NCI-H524 treated with DMSO at 0.1 percent for 48 hours (cell line): ENCODE data around the gene OPCML.

ENCODE experiments used
- DNase-seq: peaks from one replicate; lab custom pipeline; 2025; lab: John Stamatoyannopoulos, UW

Gene OPCML

DNA sequence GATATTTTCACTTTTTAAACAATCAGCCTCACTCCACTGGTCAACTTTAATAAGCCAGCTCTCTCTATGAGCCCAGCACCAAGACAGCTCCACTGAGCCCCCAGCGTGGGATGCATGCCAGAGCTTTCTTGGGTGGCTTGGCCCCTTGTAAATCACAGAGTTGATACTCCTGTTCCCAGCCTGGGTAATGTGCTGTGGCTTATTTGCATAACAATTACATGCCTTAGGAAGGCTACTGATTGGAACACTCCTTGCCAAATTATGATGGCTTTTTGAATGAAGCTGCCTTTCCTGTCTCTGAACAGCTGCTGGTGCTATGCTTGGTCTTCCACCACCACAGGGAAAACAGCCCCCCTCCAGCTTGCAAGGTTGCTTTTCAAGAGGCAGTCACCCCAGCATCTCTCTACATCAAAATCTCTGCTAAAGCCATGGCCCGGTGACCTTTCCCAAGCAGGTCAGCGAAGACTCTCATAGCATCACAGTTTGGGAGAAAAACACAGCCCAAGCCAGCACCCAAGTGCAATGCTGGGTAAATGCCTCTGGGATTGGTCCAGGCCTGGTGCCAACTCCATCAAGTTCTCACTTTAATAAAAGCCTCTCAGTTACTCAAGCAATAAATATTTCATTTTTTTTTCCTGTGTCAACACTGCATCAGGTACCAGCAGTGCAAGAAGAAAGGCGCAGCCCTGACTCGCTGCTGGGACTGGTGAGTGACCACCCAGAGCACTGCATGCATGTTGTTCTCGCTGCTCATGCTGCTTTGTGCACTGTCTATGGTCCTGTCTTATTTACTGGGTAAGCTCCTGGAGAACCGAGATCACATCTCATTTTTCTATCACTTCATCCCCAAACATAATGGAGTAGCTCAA, 549.3 kb downstream of the OPCML start:
- no peak for DNase-seq

GRCh38 chr11:132981131-132981956, 551.0 kb downstream of the OPCML start:
- DNase-seq = no peak

GRCh38 chr11:132980670-132981069, 551.6 kb downstream of the OPCML start:
- no peak for DNase-seq

DNA sequence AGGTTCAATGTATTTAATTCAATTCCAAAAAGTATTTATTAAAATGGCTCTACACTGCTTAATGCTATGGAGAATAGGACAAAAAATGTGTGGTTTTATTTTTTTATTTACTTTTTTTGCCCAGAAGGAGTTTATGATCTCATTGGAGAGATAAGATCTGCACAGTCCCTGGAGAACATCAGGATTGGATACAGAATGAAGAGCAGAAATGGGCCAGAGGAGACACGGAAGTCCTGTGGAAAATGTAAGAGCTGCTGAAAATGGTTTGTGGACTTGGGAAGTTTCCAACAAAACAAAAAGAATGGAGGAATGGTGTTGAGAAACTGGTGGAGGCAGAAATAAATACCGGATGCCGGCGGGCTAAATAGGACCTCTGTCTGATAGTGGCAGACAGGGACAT, 554.6 kb downstream of the OPCML start:
- DNase-seq = no peak

DNA sequence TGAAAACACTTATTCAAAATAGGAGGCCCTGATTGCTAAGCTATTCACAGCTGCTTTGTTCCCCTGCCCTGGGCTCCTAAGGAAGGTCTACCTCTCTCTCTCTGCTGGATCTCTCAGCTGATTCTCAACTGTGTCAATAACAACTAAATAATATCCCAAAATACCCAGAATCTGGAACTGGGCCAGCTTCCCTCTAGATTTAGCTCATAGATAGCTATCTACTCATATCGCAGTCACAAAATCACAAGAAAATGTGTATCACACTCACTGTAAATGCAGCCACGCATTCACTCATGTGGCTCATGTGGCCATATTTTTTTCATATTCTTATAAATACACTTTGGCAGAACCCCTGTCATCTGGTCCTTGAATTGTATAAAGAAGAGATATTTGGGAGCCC, 555.1 kb downstream of the OPCML start:
- no peak for DNase-seq

DNA sequence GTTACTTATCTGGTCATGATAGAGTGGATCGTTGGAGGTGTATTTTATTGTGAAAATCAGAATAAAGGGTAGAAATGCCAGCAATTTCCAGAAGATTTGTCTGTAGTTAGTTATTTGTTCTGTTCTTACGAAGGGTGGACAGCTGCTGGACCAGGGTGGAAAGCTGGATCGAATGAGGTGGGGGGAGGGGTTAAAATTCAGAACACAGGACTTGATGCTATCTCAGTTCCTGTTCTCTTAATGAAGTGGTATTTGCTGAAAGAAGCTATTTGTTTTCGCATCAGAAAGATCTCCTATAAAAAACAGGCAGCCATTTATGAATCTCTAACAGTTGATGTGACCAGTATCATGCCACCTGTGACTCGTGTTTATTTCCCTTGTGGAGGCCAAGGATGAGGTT, 556.2 kb downstream of the OPCML start:
- no peak for DNase-seq

DNA sequence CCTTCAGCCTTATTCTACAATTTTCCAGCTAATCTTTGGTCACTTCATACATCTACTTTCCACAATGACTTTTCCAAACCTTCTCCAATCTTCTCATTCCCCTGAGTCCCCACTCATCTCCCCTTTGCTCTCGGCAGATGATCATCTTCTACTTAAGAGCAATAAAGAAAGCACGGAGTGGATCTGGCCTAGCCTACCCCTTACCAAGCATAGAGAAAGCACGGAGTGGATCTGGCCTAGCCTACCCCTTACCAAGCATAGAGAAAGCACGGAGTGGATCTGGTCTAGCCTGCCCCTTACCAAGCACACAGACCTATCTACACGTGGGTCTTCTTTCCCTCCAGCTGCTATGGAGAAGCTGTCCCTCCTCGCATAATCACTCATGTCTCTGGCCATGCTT, 558.6 kb downstream of the OPCML start:
- DNase-seq = no peak

- DNase-seq = no peak
These were observed 559.7 kb downstream of the OPCML start for GRCh38 chr11:132972565-132972964.

DNA sequence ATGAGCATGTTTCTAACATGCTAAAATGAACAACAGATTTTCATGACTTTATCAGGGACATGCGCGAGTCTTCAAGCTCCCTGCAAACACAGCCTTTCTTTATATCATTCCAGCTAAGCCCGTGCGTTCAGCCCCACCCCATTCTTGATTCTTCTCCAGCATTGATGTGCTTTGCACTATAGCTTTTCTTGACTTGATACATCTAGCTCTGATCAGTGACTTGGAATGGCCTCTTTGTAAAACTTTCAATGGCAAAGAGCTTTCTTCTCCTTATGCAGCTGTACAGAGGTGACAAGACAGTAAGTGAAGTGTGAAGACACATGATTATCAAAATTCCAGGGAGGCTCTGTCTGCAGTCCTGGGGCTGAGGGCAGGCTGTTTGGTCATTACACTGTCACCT, 561.0 kb downstream of the OPCML start:
- DNase-seq = no peak

DNA sequence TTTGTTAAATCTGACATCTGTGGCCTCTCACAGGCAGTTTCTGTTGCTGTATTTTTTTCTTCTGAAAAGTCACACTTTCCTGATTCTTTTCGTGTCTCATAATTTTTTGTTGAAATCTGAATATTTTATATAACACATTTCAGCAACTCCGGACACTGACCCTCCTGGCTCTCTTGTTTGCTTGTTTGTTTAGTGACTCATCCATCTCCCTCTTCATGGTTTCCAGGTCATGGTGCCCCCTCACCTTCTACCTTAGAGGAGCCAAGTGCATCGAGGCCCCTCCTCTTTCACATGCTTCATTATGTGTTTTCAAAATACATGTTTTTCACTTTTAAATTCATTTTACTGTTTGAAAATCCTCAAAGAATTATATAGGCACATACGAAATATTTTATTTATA, 562.4 kb downstream of the OPCML start:
- no peak for DNase-seq

DNA sequence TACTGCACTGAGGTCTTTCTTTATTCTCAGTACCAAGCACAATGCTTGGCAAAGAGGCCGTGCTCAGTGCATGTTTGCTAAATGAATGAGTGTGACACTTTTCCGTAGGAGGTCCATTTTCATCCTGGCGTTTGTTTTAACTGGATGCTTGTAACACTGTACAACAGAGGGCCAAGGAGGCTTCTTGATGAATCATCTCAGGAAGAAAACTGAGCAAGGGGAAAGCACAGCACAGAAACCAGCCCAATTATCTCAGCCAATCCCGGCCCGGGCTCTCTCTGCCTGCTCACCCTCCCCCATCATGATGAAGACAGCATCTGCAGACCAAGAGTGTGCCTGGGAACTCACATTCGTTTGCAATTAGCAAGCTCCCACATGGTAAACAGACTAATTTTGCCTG, 570.3 kb downstream of the OPCML start:
- no peak for DNase-seq

GRCh38 chr11:132961453-132961852, 570.8 kb downstream of the OPCML start:
- DNase-seq = no peak

DNA sequence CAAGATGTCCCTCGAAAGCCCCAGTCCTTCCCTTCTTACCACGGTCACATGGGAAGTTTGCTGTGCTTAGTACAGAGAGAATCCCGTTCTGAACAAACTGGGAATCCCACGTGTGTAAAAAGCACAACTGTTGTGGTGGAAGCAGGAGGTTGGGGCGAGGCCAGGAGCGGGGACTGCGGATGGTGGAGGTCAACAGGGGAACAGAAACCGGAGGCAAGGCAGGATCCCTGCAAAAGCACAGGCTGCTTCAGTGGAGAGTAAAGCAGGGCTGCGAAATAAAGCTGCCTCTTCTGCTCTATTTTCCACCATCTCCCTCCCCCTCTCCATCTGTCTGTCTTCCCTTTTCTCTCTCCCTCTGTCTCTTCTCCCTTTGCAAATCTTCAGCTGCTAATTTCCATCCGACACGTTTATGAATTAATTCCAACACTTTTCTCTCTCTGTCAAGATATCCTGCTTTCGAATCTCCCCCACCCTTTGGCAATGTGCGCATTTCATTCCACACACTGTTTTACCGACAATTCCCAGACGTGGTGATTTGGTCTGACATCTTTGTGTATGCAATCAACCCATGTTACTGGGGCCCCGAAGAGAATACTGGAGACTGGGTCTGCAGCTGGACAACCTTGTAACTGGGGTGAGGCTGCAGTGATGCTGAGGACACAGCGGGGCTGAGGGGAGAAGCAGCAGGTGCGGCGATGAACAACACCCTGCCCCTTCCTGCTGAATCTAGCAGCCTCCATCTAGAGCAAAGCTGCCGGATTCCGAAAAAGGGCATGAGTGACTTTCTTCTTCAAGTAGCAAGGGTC, 571.8 kb downstream of the OPCML start:
- DNase-seq = no peak

GRCh38 chr11:132959693-132960092, 572.6 kb downstream of the OPCML start:
- no peak for DNase-seq

GRCh38 chr11:132957881-132958280, 574.4 kb downstream of the OPCML start:
- DNase-seq = no peak

- DNase-seq = no peak
These were observed 584.0 kb downstream of the OPCML start for GRCh38 chr11:132948252-132948651.

DNA sequence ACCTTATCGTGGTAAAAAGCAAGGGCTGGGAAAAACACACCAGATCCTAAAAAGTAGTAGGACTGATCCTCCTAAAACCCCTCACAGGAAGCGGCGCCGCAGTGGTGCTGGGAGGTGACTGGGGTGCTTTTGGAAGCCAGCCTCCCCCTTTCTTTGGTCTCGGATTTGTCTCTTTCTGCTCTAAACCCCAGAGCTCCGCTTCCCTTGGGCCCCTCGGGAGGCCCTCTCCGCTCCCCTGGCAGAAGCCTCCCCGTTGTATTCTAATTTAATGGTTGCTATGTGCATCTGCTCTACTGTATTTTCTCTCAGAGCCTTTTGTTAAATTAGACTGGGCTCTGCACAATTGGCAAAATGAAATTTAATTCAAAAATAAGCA, 587.7 kb downstream of the OPCML start:
- DNase-seq = no peak

- no peak for DNase-seq
These were observed 588.4 kb downstream of the OPCML start for GRCh38 chr11:132943706-132944568.

- no peak for DNase-seq
These were observed 589.0 kb downstream of the OPCML start for GRCh38 chr11:132943357-132943705.

DNA sequence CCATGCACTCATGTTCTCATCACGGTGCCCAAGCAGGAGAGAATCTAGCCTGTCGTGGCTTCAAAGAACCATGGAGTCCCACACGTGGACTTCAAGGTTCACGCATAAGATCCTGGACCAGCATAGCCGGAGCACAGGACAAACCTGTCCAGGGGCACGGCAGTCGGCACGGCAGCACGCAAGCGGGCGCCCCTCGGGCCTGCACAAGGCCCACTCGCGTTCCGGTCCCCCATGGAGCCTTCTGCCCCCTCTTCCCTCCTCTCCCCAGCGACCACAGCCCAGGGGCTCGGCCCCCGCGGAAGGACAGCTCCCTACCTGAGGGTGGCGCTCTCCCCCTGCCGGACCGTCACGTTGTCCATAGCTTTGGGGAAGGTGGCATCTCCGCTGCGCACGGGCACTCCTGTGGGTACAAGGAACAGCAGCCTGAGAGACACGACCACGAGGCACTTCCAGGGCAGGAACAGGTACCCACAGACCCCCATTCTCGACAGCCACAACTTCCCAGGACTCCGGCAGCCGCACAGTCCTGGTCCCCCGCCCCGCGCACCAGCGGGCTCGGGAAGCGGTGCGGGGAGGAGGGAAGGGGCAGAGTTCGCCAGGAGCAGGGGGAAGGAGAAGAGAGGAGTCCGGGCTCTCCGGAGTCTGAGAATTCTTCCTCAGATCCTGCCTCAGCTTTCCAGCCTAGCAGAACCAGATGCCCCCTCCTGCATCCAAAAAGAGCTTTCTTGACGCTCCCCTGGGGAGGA, 589.5 kb downstream of the OPCML start:
- no peak for DNase-seq

- DNase-seq = no peak
These were observed 590.5 kb downstream of the OPCML start for GRCh38 chr11:132941761-132942160.
